Transverse colon (tissue), 4 donors: ENCODE measurements around the gene SRPX.

Source experiments
- EP300 ChIP-seq: sonication (generic); formaldehyde crosslinking; IDR thresholded peaks from one replicate; pipeline ENCODE4 v1.6.1; 2017; ENCODE audit warnings: antibody characterized with exemption, low read depth
- POLR2A ChIP-seq: fragments of 450-650 bp; IDR thresholded peaks from one replicate; pipeline ENCODE4 v1.6.1; 2016; ENCODE audit warnings: antibody characterized with exemption, mild to moderate bottlenecking, moderate library complexity
- POLR2AphosphoS5 ChIP-seq, 3 donors: sonication (generic); formaldehyde crosslinking; IDR thresholded peaks; one replicate each; pipeline ENCODE4 v1.6.1; 2016; ENCODE audit warnings: antibody characterized with exemption in 3 of 3
- TF ChIP-seq, protein P1 (sequence below), 5 experiments: fragments of 200-600 bp in 3 of 5; fragments of 450-650 bp in 2 of 5; sonication (generic) in 3 of 5; IDR thresholded peaks; 1 replicate in 2 of 5; 2 replicates in 3 of 5; pipeline ENCODE4 v1.5.1; 2016 to 2017; ENCODE audit warnings: antibody characterized with exemption in 5 of 5, inconsistent platforms in 3 of 5, mild to moderate bottlenecking in 2 of 5, moderate library complexity in 1 of 5

- TF ChIP-seq, protein P1, sequence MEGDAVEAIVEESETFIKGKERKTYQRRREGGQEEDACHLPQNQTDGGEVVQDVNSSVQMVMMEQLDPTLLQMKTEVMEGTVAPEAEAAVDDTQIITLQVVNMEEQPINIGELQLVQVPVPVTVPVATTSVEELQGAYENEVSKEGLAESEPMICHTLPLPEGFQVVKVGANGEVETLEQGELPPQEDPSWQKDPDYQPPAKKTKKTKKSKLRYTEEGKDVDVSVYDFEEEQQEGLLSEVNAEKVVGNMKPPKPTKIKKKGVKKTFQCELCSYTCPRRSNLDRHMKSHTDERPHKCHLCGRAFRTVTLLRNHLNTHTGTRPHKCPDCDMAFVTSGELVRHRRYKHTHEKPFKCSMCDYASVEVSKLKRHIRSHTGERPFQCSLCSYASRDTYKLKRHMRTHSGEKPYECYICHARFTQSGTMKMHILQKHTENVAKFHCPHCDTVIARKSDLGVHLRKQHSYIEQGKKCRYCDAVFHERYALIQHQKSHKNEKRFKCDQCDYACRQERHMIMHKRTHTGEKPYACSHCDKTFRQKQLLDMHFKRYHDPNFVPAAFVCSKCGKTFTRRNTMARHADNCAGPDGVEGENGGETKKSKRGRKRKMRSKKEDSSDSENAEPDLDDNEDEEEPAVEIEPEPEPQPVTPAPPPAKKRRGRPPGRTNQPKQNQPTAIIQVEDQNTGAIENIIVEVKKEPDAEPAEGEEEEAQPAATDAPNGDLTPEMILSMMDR (IDR thresholded peaks at IDR 0.05), result no peak
- no peak for TF ChIP-seq POLR2AphosphoS5 (IDR thresholded peaks at IDR 0.05)
- TF ChIP-seq POLR2A, result no peak
- no peak for TF ChIP-seq EP300
Observed at GRCh38 chrX:38240541-38240940, 19.9 kb upstream of the SRPX start.
